CD4-positive, alpha-beta T cell treated with Interleukin-6 at 100 ng/mL for 8 hours (primary cell): Measurements from ENCODE around the gene MRPS26.
"Not testable (repeated sequence)": the region's sequence is repeated elsewhere in the genome, so short reads cannot be mapped to it uniquely, and the experiment has no call there.

Source experiments
- DNase-seq: peaks from one replicate; pipeline ENCODE4 v3.0.0-alpha.2; 2020; ENCODE audit warnings: mixed read lengths, low spot score

The MRPS26 gene

GRCh38 chr20:3045816-3046676 lies at the start of gene MRPS26:
MRPS26 (plus strand) TSS chr20:3046052; CDS start chr20:3046069, 17 bp downstream.
- DNase-seq: peak; percentile 76

GRCh38 chr20:2998728-2999127 lies 47.1 kb upstream of the MRPS26 start:
- DNase-seq: no peak

GRCh38 chr20:3000852-3001523 lies 44.9 kb upstream of the MRPS26 start:
- DNase-seq: peak; percentile 45

GRCh38 chr20:3003416-3003815 lies 42.4 kb upstream of the MRPS26 start:
- DNase-seq: no peak

- no peak for DNase-seq
These were observed 34.7 kb upstream of the MRPS26 start for GRCh38 chr20:3010985-3011723.

GRCh38 chr20:3011752-3012151 lies 34.1 kb upstream of the MRPS26 start:
- no peak for DNase-seq

GRCh38 chr20:3013771-3014170 lies 32.1 kb upstream of the MRPS26 start:
- DNase-seq: no peak

GRCh38 chr20:3014179-3014578 lies 31.7 kb upstream of the MRPS26 start:
- no peak for DNase-seq

GRCh38 chr20:3014662-3015061 lies 31.2 kb upstream of the MRPS26 start:
- no peak for DNase-seq

GRCh38 chr20:3015302-3015701 lies 30.6 kb upstream of the MRPS26 start:
- DNase-seq: not testable (repeated sequence)

- no peak for DNase-seq
These were observed 24.5 kb upstream of the MRPS26 start for GRCh38 chr20:3021327-3021726.

- DNase-seq: no peak
These were observed 24.1 kb upstream of the MRPS26 start for GRCh38 chr20:3021777-3022176.

- not testable (repeated sequence) for DNase-seq
These were observed 23.0 kb upstream of the MRPS26 start for GRCh38 chr20:3022559-3023490.

GRCh38 chr20:3027987-3028386 lies 17.9 kb upstream of the MRPS26 start:
- DNase-seq: no peak

- no peak for DNase-seq
These were observed 14.2 kb upstream of the MRPS26 start for GRCh38 chr20:3031524-3032147.

- no peak for DNase-seq
These were observed 13.2 kb upstream of the MRPS26 start for GRCh38 chr20:3032624-3033023.

GRCh38 chr20:3037654-3038053 lies 8.2 kb upstream of the MRPS26 start:
- no peak for DNase-seq

GRCh38 chr20:3038454-3038853 lies 7.4 kb upstream of the MRPS26 start:
- no peak for DNase-seq

- no peak for DNase-seq
These were observed 6.4 kb upstream of the MRPS26 start for GRCh38 chr20:3039426-3039825.

GRCh38 chr20:3040086-3040485 lies 5.8 kb upstream of the MRPS26 start:
- DNase-seq: no peak

- DNase-seq: no peak
These were observed 3.9 kb upstream of the MRPS26 start for GRCh38 chr20:3041854-3042409.
